Esophagus mucosa (tissue), 1 donor: ENCODE measurements around the gene FAM241B. TPM values are rescaled to one million over a fixed set of nuclear protein-coding genes. Genes with fewer than 3 reads are reported as not detected.

Source experiments
- ATAC-seq: fragments of 200-7000 bp; cut with Tn5 transposase; one replicate; pipeline ENCODE4 v1.9.1; 2020
- total RNA-seq: library from RNA; stranded (reverse); gene quantifications from one replicate; pipeline ENCODE4 v1.2.4, GENCODE V29; 2023
- donor health status: DM: yes; HTN: yes; CAD: no.

FAM241B gene
- total RNA-seq, 1 donor from 2014 or later: 2.9 TPM

DNA sequence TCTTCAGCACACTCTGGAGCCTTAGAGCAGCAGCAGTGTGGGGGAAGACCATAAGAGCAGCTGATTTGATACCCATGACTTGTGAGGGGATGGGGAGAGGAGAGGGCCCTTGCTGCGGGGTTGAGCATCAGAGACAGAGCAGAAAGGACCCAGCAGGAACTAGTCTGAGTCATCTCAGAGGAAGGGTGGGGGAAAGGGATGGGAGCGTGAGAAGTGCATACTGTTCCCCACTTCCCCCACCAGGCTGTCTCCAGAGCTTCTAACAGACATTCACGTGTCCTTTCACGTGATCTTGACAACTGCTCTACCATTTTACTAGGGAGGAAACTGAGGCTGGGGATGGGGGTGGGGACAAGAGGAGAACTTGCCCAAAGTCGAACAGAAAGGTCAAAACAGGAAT is 38.7 kb downstream of the FAM241B start:
- no peak for ATAC-seq

DNA sequence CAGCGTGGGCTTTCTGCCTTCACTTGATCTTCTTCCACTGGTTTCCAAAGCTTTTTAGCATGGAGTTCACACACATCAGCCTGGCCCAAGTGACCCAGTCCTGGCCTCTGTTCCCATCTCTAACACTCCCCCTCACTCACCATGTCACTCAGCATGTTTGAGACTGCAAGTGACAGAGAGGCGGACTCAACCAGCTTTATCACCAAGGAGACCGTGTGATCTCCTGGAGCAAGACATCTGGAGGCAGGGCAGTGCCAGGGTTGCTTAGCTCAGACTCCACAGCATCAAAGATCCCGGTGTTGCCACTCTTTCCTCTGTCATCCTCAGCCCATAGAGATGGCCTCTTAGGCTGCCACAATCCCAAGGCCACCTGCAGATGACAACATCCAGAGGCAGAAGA is 39.4 kb downstream of the FAM241B start:
- no peak for ATAC-seq

DNA sequence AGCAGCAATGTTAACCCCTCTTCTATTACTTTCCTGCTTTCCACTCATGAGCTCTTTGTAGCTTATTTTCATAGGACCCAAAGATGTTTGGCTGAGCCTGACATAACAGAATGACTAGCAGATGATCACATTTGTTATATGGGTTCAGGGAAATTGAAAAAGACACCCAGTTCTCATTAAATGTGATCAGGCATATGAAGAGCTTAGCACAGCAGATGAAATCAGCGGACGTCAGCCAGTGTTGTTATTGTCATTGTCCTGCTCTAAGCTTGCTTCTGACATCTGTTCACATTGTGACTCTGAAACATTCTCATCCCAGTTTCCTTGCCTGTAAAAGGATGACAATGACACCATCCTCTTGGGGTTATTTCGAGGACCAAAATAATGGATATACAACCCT is 43.5 kb downstream of the FAM241B start:
- no peak for ATAC-seq

DNA sequence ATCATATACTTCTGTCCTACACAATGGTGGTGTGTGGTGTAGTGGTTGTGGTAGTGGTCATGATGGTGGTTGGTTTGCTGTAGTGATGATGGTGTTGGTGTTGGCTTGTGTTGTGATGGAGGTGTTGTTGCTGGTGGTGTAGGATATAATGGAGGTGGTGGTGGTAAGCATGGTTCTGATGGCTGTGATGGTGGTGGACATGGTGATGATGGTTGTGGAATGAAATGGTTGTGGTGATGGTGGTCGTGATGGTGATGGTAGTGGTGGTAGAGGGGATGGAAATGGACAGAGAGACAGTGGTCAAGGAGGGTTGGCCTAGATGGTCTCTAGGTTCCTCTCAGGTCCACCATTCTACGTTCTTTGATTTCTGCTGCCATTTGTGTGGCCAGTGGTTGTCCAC is 44.7 kb downstream of the FAM241B start:
- no peak for ATAC-seq

DNA sequence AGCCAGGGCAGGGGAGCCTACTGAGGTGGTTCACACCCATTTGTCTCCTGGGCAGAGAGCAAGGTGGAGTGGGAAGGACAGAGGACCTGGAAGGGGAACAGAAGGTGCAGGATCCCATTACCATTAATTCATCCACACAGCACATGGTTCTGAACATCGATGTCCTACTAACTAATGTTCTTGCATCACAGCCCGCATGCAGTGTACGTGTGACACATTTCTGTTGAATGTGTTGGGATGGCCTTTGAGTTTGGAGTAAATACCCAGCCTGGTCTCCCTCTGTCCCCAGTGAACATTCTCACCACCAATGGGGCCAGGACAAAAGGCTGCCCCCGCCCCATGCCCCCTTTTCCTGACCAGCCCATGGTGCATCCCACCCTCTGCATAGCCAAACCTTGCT is 46.3 kb downstream of the FAM241B start:
- ATAC-seq: no peak

DNA sequence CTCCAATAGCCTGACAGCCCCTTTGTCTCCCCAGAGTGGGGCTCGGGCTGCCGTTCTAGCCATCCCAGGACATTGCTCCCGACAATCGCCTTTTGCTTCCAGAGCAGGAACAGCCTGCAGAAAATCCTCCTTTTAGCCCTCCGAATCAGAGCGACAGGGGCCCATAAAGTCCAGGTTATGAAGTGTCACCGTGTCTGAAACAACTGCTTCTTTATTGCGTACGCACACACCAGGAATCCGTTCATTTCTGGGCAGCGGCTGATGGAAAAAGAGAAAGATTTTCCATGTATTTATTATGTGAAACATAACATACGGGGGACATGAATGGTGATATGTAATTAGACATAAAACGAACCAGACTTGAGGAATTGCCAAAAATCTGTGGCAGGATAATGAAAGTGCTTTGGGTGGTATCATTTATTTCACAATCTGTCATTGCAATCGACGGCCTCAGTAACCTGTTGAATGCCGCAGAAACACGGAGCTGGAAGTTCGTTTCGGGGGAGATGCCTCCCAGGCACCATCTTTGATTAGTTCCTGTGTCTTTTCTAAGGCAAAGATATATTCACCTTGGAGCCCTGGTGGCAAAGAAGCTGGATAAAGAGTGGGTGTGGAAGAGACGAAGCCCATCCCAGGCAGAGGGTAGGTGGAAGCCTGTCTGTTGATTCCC is 48.1 kb downstream of the FAM241B start:
- ATAC-seq: no peak

DNA sequence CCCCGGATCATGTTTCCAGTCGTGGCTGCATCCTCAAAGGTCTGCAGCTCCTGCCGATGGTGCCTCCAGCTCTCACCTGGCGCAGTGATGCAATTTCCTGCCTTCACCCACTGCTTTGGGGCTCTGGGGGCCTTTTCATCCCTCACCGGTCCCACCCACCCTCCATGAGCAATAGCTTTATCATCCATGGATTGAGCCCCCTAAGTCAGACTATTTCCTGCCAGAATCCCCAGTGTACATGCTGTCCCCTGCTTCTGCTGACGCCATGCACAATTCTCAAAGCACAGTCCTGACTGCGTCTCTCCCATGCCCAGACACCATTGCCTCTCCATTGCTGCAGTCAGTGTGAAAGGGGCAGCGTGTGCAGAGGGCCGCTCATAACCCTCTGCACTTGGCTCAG is 49.7 kb downstream of the FAM241B start:
- no peak for ATAC-seq

DNA sequence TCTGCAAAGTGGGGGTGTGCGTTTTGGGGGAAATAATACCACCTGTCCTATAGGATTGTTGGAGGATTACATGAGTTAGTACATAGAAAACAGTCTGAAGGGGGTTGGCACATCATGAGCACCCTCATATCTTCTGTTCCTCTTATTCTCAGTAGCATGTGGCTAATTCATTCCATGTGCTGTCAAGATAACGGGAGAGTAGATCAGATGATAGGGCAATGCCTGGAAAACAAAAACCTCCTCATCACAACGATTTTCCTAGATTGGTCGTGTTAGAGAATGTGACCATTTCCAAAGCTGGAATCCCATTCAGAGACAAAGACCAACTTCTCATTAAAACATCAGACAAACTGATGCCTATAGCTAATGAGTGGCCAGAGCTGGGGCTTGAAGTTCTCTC is 50.6 kb downstream of the FAM241B start:
- no peak for ATAC-seq

DNA sequence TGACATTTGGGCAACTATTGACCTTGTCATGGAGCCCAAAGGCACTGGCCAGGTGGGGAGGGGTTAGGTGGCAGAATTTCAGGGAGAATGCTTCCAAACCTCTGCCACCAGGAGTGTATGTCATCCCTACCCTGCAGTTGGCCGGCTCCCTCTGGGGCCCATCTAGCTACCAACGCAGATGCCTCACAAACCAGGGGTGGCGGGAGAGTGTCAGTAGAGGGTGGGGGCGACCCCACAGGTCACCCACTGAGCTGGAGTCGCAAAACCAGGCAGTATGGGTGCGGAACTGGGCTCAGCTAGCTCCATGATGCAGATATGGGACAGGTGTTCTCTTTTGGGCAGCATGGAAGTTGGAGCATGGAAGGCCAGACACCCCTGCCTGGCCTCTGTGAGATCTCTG is 51.4 kb downstream of the FAM241B start:
- ATAC-seq: no peak

DNA sequence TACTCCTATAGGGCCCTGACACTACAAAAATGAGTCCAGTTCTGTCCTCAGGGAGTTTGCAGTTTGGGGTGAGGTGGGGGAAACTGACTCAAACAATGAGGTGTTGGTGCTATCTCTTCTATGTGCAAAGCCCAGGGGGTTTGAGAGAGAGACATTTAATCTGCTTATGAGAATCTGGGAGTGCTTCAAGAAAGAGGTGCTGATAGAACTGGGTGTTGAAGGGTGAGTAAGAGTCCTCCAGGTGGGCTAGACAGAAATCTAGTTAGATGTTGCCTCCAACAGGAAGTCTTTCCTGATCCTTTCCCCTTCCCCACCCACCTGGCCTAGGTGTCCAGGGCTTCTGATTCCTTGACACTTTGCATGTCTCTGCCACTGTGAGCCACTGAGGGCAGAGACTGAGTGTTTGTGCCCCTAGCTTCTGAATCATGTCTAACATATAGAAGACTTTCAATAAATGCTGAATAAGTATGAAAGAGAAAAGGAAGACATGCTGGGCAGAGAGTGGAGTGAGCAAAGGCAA is 53.0 kb downstream of the FAM241B start:
- ATAC-seq: no peak

Other genes with a start within 250 kb of the FAM241B start
- 1.2 TPM for gene TACR2, start 213.3 kb upstream of the FAM241B start, total RNA-seq
- 3.4 TPM for gene TSPAN15, start 178.8 kb upstream of the FAM241B start, total RNA-seq
- gene NEUROG3, start 56.8 kb upstream of the FAM241B start, total RNA-seq: not detected
- 0.92 TPM for gene COL13A1, start 171.7 kb downstream of the FAM241B start, total RNA-seq